Keratinocyte (primary cell): ENCODE data around the gene TMEM184C. TPM values are rescaled to one million over a fixed set of nuclear protein-coding genes. Genes with fewer than 3 reads are reported as not detected.
A peak's percentile ranks its signal among the peaks of the same experiment; 100 is the strongest.

ENCODE experiments used
- DNase-seq: peaks from one replicate; pipeline ENCODE4 v3.0.0-alpha.2; 2011; ENCODE audit warnings: low read depth, missing footprints, low spot score
- FAIRE-seq: peaks from 2 replicates; lab custom pipeline; 2011; peaks lifted over from hg19 to GRCh38; lab: Jason Lieb, UNC
- H2AFZ ChIP-seq: 2 replicates; pipeline ENCODE4 v1.6.0; 2012; ENCODE audit warnings: low read length, control low read depth, inconsistent platforms; ENCODE audit not compliant: control insufficient read depth
- H3K27ac ChIP-seq: 2 replicates; pipeline ENCODE4 v1.5.1; 2011; ENCODE audit warnings: low read length; ENCODE audit not compliant: control insufficient read depth, insufficient read depth
- H3K27me3 ChIP-seq: 3 replicates; pipeline ENCODE4 v1.6.0; 2011; ENCODE audit warnings: low read length; ENCODE audit not compliant: control insufficient read depth, insufficient read depth; ENCODE audit errors: extremely low read depth
- H3K36me3 ChIP-seq, 2 experiments: 2 replicates in 1 of 2; 3 replicates in 1 of 2; pipeline ENCODE4 v1.5.1; 2011; ENCODE audit warnings: low read length in 2 of 2, mild to moderate bottlenecking in 1 of 2; ENCODE audit not compliant: control insufficient read depth in 2 of 2, insufficient read depth in 2 of 2; ENCODE audit errors: extremely low read depth in 1 of 2
- H3K4me1 ChIP-seq: 3 replicates; pipeline ENCODE4 v1.5.1; 2011; ENCODE audit warnings: low read length; ENCODE audit not compliant: control insufficient read depth, insufficient read depth; ENCODE audit errors: extremely low read depth
- H3K4me2 ChIP-seq: 3 replicates; pipeline ENCODE4 v1.6.0; 2011; ENCODE audit warnings: low read depth, low read length; ENCODE audit not compliant: control insufficient read depth, insufficient read depth; ENCODE audit errors: extremely low read depth
- H3K4me3 ChIP-seq, 3 experiments: fragments of 200-600 bp in 1 of 3; sonication (generic) in 1 of 3; 2 replicates in 2 of 3; 3 replicates in 1 of 3; pipeline ENCODE4 v1.5.1; 2011 to 2016; ENCODE audit warnings: low read length in 3 of 3, mild to moderate bottlenecking in 3 of 3, control low read depth in 2 of 3, inconsistent platforms in 1 of 3, low read depth in 1 of 3, mixed read lengths in 1 of 3, mixed run types in 1 of 3, moderate library complexity in 1 of 3; ENCODE audit not compliant: control insufficient read depth in 2 of 3, insufficient read depth in 2 of 3; ENCODE audit errors: extremely low read depth in 1 of 3
- H3K79me2 ChIP-seq: 2 replicates; pipeline ENCODE4 v1.6.0; 2012; ENCODE audit warnings: low read length; ENCODE audit not compliant: control insufficient read depth, insufficient read depth
- H3K9ac ChIP-seq: 3 replicates; pipeline ENCODE4 v1.6.0; 2011; ENCODE audit warnings: low read length; ENCODE audit not compliant: control insufficient read depth, insufficient read depth; ENCODE audit errors: extremely low read depth
- H3K9me1 ChIP-seq: 3 replicates; pipeline ENCODE4 v1.6.0; 2011; ENCODE audit warnings: low read length; ENCODE audit not compliant: control insufficient read depth, insufficient read depth; ENCODE audit errors: extremely low read depth
- H3K9me3 ChIP-seq: 2 replicates; pipeline ENCODE4 v1.5.1; 2012; ENCODE audit warnings: low read depth, low read length; ENCODE audit not compliant: control insufficient read depth
- H4K20me1 ChIP-seq: 3 replicates; pipeline ENCODE4 v1.6.0; 2011; ENCODE audit warnings: low read length; ENCODE audit not compliant: control insufficient read depth, insufficient read depth; ENCODE audit errors: extremely low read depth
- EZH2 ChIP-seq: IDR thresholded peaks from one replicate; pipeline ENCODE4 v1.6.1; 2012; ENCODE audit warnings: inconsistent platforms, mild to moderate bottlenecking, low read length, moderate library complexity
- dilution Hi-C: fragments of 300-500 bp; cut with MboI; formaldehyde crosslinking; loops from one replicate; pipeline ENCODE4 v1.7.0; 2020; ENCODE audit warnings: low sequenced_read_pairs; ENCODE audit not compliant: extremely low pct_ligation_motif_present
- polyA plus RNA-seq, 5 experiments: library from polyadenylated mRNA; depleted of rRNA in 3 of 5; stranded (reverse) in 3 of 5; stranded (forward) in 1 of 5; unstranded in 1 of 5; fragments of >200 nt; gene quantifications; 1 replicate in 1 of 5; 2 replicates in 3 of 5; 3 replicates in 1 of 5; pipeline versions ENCODE4 v1.2.1 to v1.2.3, GENCODE V29; 2011 to 2012; ENCODE audit warnings: missing spikeins in 2 of 5, low read depth in 1 of 5, low replicate concordance in 1 of 5
- TF ChIP-seq, protein P1 (sequence below), 3 experiments: IDR thresholded peaks in 1 of 3; conservative IDR thresholded peaks in 1 of 3; optimal IDR thresholded peaks in 1 of 3; 2 replicates in 2 of 3; 3 replicates in 1 of 3; pipeline versions ENCODE3 to v1.5.1; 2011; ENCODE audit warnings: low read length in 3 of 3, mild to moderate bottlenecking in 3 of 3, moderate library complexity in 2 of 3, control low read depth in 1 of 3, inconsistent platforms in 1 of 3; ENCODE audit not compliant: insufficient read depth in 2 of 3; ENCODE audit errors: extremely low read depth in 1 of 3

Gene TMEM184C
- polyA plus RNA-seq, 1 donor (not counting 4 experiments of a cell fraction or from before 2014, with no cell fraction given), result 32.2 TPM

DNA sequence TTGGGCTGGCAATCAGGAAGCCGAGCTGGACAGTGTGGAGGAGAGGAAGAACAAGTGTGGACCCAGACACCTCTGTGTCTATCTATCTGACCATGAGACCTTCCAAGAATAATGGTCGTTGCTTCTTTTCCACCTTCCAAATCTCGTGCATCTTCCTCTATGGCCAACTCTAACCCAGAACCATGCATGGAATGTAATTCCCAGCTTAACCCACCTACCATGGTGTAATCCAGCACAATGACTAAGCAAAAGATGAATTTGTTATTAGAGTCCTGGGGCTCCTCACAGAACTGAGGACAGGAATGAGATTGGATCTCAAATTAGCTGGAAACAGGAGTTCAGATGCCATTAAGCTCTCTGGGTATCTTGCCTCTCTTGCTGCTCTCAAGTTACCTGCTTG, 17.4 kb upstream of the TMEM184C start:
- dilution Hi-C loops, result no loop called here
- Histone ChIP-seq H4K20me1 (no peaks in the 10 kb centered on the region), H3K27me3 (no peaks in the 10 kb centered on the region), H2AFZ (peak overlapping the region; percentile 16), H3K27ac (no peak overlapping the region), H3K4me1 (peaks cover 12% of the 10 kb centered on the region), H3K9me1 (no peaks in the 10 kb centered on the region), H3K4me3 (no peak overlapping the region), H3K4me2 (no peak overlapping the region), H3K9me3 (no peaks in the 10 kb centered on the region), H3K36me3 (no peaks in the 10 kb centered on the region), H3K9ac (no peak overlapping the region), H3K79me2 (no peaks in the 10 kb centered on the region)
- TF ChIP-seq EZH2, result no peak
- TF ChIP-seq, protein P1, sequence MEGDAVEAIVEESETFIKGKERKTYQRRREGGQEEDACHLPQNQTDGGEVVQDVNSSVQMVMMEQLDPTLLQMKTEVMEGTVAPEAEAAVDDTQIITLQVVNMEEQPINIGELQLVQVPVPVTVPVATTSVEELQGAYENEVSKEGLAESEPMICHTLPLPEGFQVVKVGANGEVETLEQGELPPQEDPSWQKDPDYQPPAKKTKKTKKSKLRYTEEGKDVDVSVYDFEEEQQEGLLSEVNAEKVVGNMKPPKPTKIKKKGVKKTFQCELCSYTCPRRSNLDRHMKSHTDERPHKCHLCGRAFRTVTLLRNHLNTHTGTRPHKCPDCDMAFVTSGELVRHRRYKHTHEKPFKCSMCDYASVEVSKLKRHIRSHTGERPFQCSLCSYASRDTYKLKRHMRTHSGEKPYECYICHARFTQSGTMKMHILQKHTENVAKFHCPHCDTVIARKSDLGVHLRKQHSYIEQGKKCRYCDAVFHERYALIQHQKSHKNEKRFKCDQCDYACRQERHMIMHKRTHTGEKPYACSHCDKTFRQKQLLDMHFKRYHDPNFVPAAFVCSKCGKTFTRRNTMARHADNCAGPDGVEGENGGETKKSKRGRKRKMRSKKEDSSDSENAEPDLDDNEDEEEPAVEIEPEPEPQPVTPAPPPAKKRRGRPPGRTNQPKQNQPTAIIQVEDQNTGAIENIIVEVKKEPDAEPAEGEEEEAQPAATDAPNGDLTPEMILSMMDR (optimal IDR thresholded peaks at IDR 0.05 in 1 of 3, IDR thresholded peaks at IDR 0.05 in 1 of 3, conservative IDR thresholded peaks at IDR 0.05 in 1 of 3; ENCODE audit: extremely low read depth in 1 of 3, insufficient read depth in 2 of 3, low read length in 3 of 3), result no peak
- FAIRE-seq (no peak), DNase-seq (no peak)

DNA sequence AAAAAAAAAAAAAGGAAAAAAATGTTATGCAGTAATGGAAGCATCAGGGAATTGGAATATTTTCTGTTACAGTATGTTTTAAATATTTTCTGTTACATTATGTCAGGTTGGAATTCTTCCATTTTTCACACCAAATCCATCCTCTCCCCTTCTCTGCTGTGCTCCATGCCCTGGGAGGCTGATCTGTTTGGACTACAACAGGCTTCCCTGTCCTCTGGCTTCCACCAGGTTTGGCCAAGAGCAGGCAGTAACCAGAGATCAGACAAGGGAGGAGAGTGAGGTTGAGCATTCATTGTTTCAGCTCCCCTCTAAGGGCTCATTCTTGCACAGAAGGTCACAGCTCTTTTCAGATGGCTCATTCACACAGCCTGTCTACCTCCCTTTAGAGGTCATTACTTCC, 11.7 kb upstream of the TMEM184C start:
- Histone ChIP-seq H3K4me3 (no peak overlapping the region), H3K9ac (no peak overlapping the region), H3K27ac (no peak overlapping the region), H3K27me3 (no peaks in the 10 kb centered on the region), H2AFZ (no peak overlapping the region), H3K9me1 (no peaks in the 10 kb centered on the region), H3K36me3 (no peaks in the 10 kb centered on the region), H4K20me1 (no peaks in the 10 kb centered on the region), H3K4me2 (no peak overlapping the region), H3K9me3 (no peaks in the 10 kb centered on the region), H3K4me1 (no peaks in the 10 kb centered on the region), H3K79me2 (no peaks in the 10 kb centered on the region)
- dilution Hi-C loops, result no loop called here
- no peak for TF ChIP-seq EZH2
- TF ChIP-seq, protein P1 (optimal IDR thresholded peaks at IDR 0.05 in 1 of 3, IDR thresholded peaks at IDR 0.05 in 1 of 3, conservative IDR thresholded peaks at IDR 0.05 in 1 of 3; ENCODE audit: extremely low read depth in 1 of 3, insufficient read depth in 2 of 3, low read length in 3 of 3), result no peak
- DNase-seq (no peak), FAIRE-seq (no peak)
